ENCODE measurements around the gene COL12A1. TPM values are rescaled to one million over a fixed set of nuclear protein-coding genes. Genes with fewer than 3 reads are reported as not detected.
A peak's percentile ranks its signal among the peaks of the same experiment; 100 is the strongest.

COL12A1 gene
- total RNA-seq, 1 experiment from 2014 or later: 12.5 TPM

GRCh38 chr6:75220357-75220756 lies 14.5 kb upstream of the COL12A1 start:
- ChIA-PET POLR2A (ENCODE audit: unreplicated experiment) (no interaction called here), CTCF (interaction anchor here (1.2 kb wide), 1 partner anchor 11 kb away, joined by 4 read pairs; no protein-coding TSS in a partner anchor)
- H3F3A ChIP-seq (ENCODE audit: insufficient read depth, low read depth): no peaks in the 10 kb centered on the region
- no peaks in the 10 kb centered on the region for H3K9me3 ChIP-seq (ENCODE audit: insufficient read depth, low read depth)
- H2AFZ ChIP-seq: no peak overlapping the region
- H3K4me1 ChIP-seq (replicated peaks; ENCODE audit: insufficient read depth): no peaks in the 10 kb centered on the region
- H3K27ac ChIP-seq: no peak overlapping the region
- intact Hi-C loops (cut with micrococcal nuclease; ENCODE audit: unreplicated experiment): no loop called here
- H3K79me2 ChIP-seq (ENCODE audit: low read depth): no peaks in the 10 kb centered on the region
- no peaks in the 10 kb centered on the region for H3K9me2 ChIP-seq (ENCODE audit: insufficient read depth)
- H4K20me1 ChIP-seq (ENCODE audit: insufficient read depth): no peaks in the 10 kb centered on the region
- no peaks in the 10 kb centered on the region for H3K36me3 ChIP-seq (ENCODE audit: low read depth)
- H3K27me3 ChIP-seq (ENCODE audit: insufficient read depth, low read depth): no peaks in the 10 kb centered on the region
- no peak overlapping the region for H3K4me3 ChIP-seq
- DNase-seq: no peak
- no peak overlapping the region for H3K4me2 ChIP-seq
- TF ChIP-seq CTCF (conservative IDR thresholded peaks at IDR 0.05) (no peak), EZH2 (IDR thresholded peaks at IDR 0.05; ENCODE audit: low read depth) (no peak)
- no TSS peak for BruUV-seq (replicated peaks)

- Histone ChIP-seq H3K27me3 (ENCODE audit: insufficient read depth, low read depth) (no peaks in the 10 kb centered on the region), H3K9me2 (ENCODE audit: insufficient read depth) (no peaks in the 10 kb centered on the region), H2AFZ (no peak overlapping the region), H4K20me1 (ENCODE audit: insufficient read depth) (no peaks in the 10 kb centered on the region), H3F3A (ENCODE audit: insufficient read depth, low read depth) (no peaks in the 10 kb centered on the region), H3K79me2 (ENCODE audit: low read depth) (no peaks in the 10 kb centered on the region), H3K4me2 (no peak overlapping the region), H3K36me3 (ENCODE audit: low read depth) (no peaks in the 10 kb centered on the region), H3K4me3 (no peak overlapping the region), H3K4me1 (replicated peaks; ENCODE audit: insufficient read depth) (no peaks in the 10 kb centered on the region), H3K9me3 (ENCODE audit: insufficient read depth, low read depth) (no peaks in the 10 kb centered on the region), H3K27ac (no peak overlapping the region)
- ChIA-PET CTCF (no interaction called here), POLR2A (ENCODE audit: unreplicated experiment) (no interaction called here)
- TF ChIP-seq EZH2 (IDR thresholded peaks at IDR 0.05; ENCODE audit: low read depth) (no peak), CTCF (conservative IDR thresholded peaks at IDR 0.05) (no peak)
- DNase-seq: no peak
- intact Hi-C loops (cut with micrococcal nuclease; ENCODE audit: unreplicated experiment): no loop called here
- no TSS peak for BruUV-seq (replicated peaks)
These were observed 13.4 kb upstream of the COL12A1 start for GRCh38 chr6:75219263-75219662.

GRCh38 chr6:75217193-75217592 lies 11.3 kb upstream of the COL12A1 start:
- Histone ChIP-seq H2AFZ (no peak overlapping the region), H3K79me2 (ENCODE audit: low read depth) (no peaks in the 10 kb centered on the region), H3K4me1 (replicated peaks; ENCODE audit: insufficient read depth) (peaks cover 4% of the 10 kb centered on the region; the same call in 1 of the 2 replicates), H3K9me2 (ENCODE audit: insufficient read depth) (no peaks in the 10 kb centered on the region), H3K36me3 (ENCODE audit: low read depth) (no peaks in the 10 kb centered on the region), H3F3A (ENCODE audit: insufficient read depth, low read depth) (no peaks in the 10 kb centered on the region), H3K27ac (no peak overlapping the region), H3K4me3 (no peak overlapping the region), H3K9me3 (ENCODE audit: insufficient read depth, low read depth) (no peaks in the 10 kb centered on the region), H3K4me2 (no peak overlapping the region), H3K27me3 (ENCODE audit: insufficient read depth, low read depth) (no peaks in the 10 kb centered on the region), H4K20me1 (ENCODE audit: insufficient read depth) (no peaks in the 10 kb centered on the region)
- ChIA-PET POLR2A (ENCODE audit: unreplicated experiment) (no interaction called here), CTCF (no interaction called here)
- BruUV-seq (replicated peaks): no TSS peak
- intact Hi-C loops (cut with micrococcal nuclease; ENCODE audit: unreplicated experiment): no loop called here
- TF ChIP-seq CTCF (conservative IDR thresholded peaks at IDR 0.05): no peak
- TF ChIP-seq EZH2 (IDR thresholded peaks at IDR 0.05; ENCODE audit: low read depth): no peak
- peak in 1 of 2 experiments; percentile 48 for DNase-seq
